Activated T-helper 2 cell treated with anti-CD3 and anti-CD28 coated beads, Interferon-gamma antibody, Interleukin-2, Interleukin-4, amounts not matched to agents 10 μg/mL and 5 μg/mL and 100 μg/mL, durations not matched to agents 14 hours and 24 hours and 36 hours (primary cell): ENCODE data around the gene TAF1D. TPM values are rescaled to one million over a fixed set of nuclear protein-coding genes. Genes with fewer than 3 reads are reported as not detected.

Source experiments
- DNase-seq: peaks from one replicate; pipeline ENCODE4 v3.0.0; 2021; ENCODE audit warnings: low spot score
- H3K27ac Mint-ChIP-seq: one replicate; pipeline ENCODE4 v1.8.0; 2021; ENCODE audit warnings: mixed read lengths
- H3K27me3 Mint-ChIP-seq: one replicate; pipeline ENCODE4 v1.8.0; 2021; ENCODE audit warnings: low read depth, mixed read lengths
- H3K36me3 Mint-ChIP-seq: one replicate; pipeline ENCODE4 v1.8.0; 2021; ENCODE audit warnings: low read depth, mixed read lengths
- H3K4me1 Mint-ChIP-seq: one replicate; pipeline ENCODE4 v1.8.0; 2021; ENCODE audit warnings: low read depth, mixed read lengths
- H3K4me3 Mint-ChIP-seq: one replicate; pipeline ENCODE4 v1.8.0; 2021; ENCODE audit warnings: low read depth, mild to moderate bottlenecking, moderate library complexity, mixed read lengths
- H3K9me3 Mint-ChIP-seq: one replicate; pipeline ENCODE4 v1.8.0; 2021; ENCODE audit warnings: mixed read lengths
- intact Hi-C: fragments of 100-400 bp; cut with micrococcal nuclease; formaldehyde crosslinking; loops from one replicate; pipeline ENCODE4 v1.15.1; 2023
- total RNA-seq: library from RNA; stranded (reverse); gene quantifications from 2 replicates; pipeline ENCODE4 v1.2.3, GENCODE V29; 2022

Gene TAF1D
- total RNA-seq, 1 donor from 2014 or later, result 344 TPM

DNA sequence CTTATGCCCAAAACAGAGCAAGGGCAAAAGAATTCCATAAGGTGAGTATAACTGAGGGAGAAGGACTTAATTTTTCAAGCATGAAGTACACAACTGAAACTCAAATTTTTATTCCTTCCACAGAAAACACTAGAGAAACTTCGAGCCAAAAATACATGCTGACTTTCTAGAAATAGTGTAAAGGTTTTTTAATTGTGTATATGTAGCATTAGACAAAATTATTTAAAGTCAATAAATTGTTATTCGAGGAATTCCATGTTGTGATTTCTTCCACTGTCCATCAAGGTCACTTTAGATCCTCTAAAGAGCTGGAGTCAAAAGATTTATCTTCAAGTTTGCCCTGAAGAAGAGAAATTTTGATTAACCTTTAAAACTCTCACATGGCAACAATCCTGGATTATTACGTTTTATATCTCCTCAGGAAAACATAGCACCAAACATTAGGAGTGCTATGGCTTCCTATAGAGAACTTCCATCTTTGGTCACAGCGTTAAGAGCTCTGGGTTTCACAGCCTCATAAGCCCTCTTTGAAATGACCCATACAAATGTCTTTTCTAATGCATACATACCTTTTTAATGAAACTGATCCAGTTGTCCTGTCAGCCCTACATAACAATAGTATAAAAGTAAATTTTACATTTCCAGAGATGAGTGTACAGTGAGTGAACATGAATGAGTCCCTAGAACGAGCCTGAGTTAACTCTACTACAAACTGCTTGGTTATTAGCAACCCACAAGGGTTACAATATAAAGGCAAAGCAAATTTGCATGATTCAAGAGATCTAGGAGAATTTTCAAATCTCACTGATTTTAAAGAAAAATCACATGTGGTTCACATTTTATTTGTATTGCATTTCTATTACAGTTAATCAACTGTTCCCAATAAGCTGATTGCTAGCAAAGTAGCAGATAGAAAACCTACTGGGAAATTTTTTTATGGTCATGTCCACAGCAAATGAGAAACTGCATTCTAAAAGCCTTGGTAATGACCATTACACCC is 10.9 kb downstream of the TAF1D start:
- intact Hi-C loops, result no loop called here
- H3K27me3 Mint-ChIP-seq, result no peaks in the 10 kb centered on the region
- H3K36me3 Mint-ChIP-seq, result peaks cover 88% of the 10 kb centered on the region
- no peak overlapping the region for H3K4me3 Mint-ChIP-seq
- DNase-seq, result no peak
- peak overlapping the region; percentile 68 for H3K27ac Mint-ChIP-seq
- H3K9me3 Mint-ChIP-seq, result no peaks in the 10 kb centered on the region
- peaks cover 27% of the 10 kb centered on the region for H3K4me1 Mint-ChIP-seq

DNA sequence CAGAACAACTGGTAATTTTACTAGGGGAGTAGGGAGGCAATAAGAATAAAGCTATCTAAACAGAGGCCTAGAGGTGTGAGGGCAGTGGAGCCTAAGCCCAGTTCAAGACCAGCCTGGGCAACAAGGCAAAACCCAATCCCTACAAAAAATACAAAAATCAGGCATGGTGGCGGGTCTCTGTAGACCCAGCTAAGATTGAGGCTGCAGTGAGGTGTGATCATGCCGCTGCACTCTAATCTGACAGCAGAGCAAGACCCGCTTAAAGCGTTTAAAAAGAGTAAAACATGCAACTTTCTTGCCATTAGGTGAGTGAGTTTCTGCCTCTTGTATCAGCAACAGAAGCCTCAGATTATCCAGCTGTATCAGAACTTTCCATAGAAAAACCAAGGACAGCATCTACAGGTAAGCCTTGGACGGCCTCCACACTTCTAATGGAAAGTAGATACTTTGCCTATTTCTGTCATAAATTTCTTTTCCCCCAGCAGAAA is 12.1 kb downstream of the TAF1D start:
- intact Hi-C loops, result no loop called here
- Mint-ChIP-seq H3K27ac (peak overlapping the region; percentile 75), H3K9me3 (no peaks in the 10 kb centered on the region)

DNA sequence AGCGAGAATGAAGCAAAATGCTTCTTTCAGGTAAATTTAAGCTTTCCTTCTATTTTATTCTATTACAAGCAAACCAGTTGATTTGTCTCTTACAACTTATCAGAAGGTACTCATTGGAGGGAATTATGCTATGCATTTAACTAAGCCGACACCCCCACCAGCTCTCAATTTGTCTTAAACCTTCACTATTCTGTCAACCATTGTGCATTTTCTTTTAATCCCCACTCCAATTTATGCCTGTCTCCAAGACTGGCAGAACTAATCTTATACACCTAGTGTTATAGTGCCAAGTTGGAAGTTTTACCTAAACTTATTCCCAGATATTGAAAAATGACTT is 12.5 kb downstream of the TAF1D start:
- intact Hi-C loops, result loop anchor here (1.0 kb wide), 1 partner anchor 10 kb away; no protein-coding TSS in a partner anchor
- no peaks in the 10 kb centered on the region for H3K9me3 Mint-ChIP-seq

More for the DNA sequence above, 12.1 kb downstream of the TAF1D start:
- H3K36me3 Mint-ChIP-seq, result peaks cover 83% of the 10 kb centered on the region
- no peak overlapping the region for H3K4me3 Mint-ChIP-seq
- no peak for DNase-seq
- peaks cover 16% of the 10 kb centered on the region for H3K4me1 Mint-ChIP-seq
- no peaks in the 10 kb centered on the region for H3K27me3 Mint-ChIP-seq

DNA sequence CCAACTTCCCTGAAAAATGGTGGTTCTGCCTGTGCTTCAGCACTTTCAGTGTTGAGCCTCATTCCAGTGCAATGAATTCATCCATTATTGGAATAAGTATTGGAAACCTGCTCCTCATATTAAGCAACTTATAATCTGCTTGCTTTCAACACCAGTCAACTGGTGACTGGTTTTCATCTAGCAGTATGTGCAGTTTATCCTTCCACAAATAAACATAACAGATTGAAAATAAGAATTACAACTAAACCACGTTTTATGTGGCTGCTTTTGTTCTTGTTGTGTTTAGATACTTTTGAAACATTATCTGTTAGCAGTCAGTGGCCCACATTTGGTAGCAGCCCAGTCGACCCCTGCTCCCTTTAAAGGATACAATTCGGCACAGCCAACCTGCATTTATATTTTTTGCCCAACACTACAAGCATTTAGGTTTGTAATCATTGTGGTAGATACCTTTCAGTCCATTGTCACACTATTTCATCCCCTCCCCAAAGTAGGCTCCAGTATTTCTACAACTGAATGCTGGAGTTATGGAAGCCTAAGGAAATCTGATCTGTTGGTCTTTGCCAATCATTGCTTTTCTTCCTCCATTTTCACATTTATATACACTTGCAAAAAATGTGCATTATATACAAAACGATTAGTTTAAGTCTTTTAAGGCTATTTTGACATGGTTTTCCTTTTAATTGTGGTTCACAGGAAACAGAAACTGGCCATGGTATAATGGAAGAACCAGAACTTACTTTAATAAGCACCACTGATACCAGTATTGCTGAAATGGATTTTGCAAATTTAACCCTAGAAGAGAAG is 13.1 kb downstream of the TAF1D start:
- H3K4me1 Mint-ChIP-seq, result peaks cover 10% of the 10 kb centered on the region
- H3K9me3 Mint-ChIP-seq, result no peaks in the 10 kb centered on the region
- DNase-seq, result no peak
- no peak overlapping the region for H3K4me3 Mint-ChIP-seq
- intact Hi-C loops, result loop anchor here (1.0 kb wide), 1 partner anchor 10 kb away; no protein-coding TSS in a partner anchor
- H3K36me3 Mint-ChIP-seq, result peaks cover 78% of the 10 kb centered on the region
- no peaks in the 10 kb centered on the region for H3K27me3 Mint-ChIP-seq
- H3K27ac Mint-ChIP-seq, result peak overlapping the region; percentile 75

More for the DNA sequence above, 12.5 kb downstream of the TAF1D start:
- Mint-ChIP-seq H3K27me3 (no peaks in the 10 kb centered on the region), H3K27ac (peak overlapping the region; percentile 75), H3K4me3 (no peak overlapping the region), H3K36me3 (peaks cover 81% of the 10 kb centered on the region), H3K4me1 (peaks cover 14% of the 10 kb centered on the region)
- no peak for DNase-seq

DNA sequence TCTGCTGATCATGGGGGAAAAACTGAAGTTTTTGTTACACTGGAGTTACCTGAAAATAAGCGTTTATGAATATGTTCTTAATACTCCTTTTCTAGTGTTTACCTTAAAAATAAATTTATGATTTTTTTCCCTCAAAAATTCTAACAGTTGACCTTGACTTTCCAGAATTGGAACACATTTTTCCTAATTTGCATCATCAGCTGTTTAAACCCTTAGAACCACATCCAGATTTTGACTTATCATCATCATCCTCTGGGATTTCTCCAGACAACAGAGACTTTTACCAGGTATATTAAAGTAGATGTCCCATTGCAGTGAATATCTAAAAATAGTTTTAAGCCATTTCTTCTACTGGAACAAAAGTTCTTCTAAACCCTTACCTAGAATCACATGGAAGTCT is 17.2 kb downstream of the TAF1D start:
- H3K27me3 Mint-ChIP-seq, result no peaks in the 10 kb centered on the region
- H3K4me1 Mint-ChIP-seq, result peaks cover 8% of the 10 kb centered on the region
- intact Hi-C loops, result no loop called here
- no peak overlapping the region for H3K27ac Mint-ChIP-seq
- DNase-seq, result no peak
- no peaks in the 10 kb centered on the region for H3K9me3 Mint-ChIP-seq
- H3K4me3 Mint-ChIP-seq, result no peak overlapping the region
- peaks cover 69% of the 10 kb centered on the region for H3K36me3 Mint-ChIP-seq

DNA sequence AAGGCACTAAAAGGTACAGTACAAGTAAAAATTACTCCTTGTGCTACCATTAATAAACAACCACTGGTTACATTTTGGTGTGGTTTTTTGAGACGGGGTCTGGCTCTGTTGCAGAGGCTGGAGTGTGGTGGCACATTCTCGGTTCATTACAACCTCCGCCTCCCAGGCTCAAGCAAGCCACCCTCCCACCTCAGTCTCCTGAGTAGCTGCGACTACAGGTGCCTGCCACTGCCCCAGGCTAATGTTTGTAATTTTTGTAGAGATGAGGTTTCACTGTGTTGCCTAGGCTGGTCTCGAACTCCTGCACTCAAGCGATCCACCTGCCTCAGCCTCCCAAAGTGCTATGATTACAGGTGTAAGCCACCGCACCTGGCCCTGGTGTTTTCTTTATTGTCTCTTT is 20.8 kb downstream of the TAF1D start:
- Mint-ChIP-seq H3K27me3 (no peaks in the 10 kb centered on the region), H3K36me3 (peaks cover 76% of the 10 kb centered on the region), H3K4me3 (no peak overlapping the region), H3K9me3 (peaks cover 5% of the 10 kb centered on the region), H3K4me1 (peaks cover 24% of the 10 kb centered on the region), H3K27ac (no peak overlapping the region)
- intact Hi-C loops, result no loop called here
- DNase-seq, result no peak

DNA sequence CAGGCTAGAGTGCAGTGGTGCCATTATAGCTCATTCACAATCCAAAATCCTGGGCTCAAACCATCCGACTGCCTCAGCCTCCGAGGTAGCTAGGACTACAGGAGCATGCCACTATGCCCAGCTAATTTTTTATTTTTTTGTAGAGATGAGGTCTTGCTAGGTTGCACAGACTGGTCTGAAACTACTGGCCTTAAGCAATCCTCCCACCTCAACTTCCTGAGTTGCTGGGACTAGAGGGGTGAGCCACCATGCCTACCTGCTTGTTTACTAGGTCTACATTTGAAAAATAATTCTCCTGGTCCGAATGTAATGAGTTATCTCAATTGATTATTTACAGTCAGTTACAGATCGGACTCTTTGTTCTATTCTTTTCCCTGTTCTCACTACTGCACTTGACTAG is 22.0 kb downstream of the TAF1D start:
- peak overlapping the region; percentile 55 for H3K27ac Mint-ChIP-seq
- H3K36me3 Mint-ChIP-seq, result peaks cover 78% of the 10 kb centered on the region
- H3K4me1 Mint-ChIP-seq, result peaks cover 24% of the 10 kb centered on the region
- no peak for DNase-seq
- intact Hi-C loops, result no loop called here
- H3K27me3 Mint-ChIP-seq, result no peaks in the 10 kb centered on the region
- H3K9me3 Mint-ChIP-seq, result peaks cover 5% of the 10 kb centered on the region
- no peak overlapping the region for H3K4me3 Mint-ChIP-seq

DNA sequence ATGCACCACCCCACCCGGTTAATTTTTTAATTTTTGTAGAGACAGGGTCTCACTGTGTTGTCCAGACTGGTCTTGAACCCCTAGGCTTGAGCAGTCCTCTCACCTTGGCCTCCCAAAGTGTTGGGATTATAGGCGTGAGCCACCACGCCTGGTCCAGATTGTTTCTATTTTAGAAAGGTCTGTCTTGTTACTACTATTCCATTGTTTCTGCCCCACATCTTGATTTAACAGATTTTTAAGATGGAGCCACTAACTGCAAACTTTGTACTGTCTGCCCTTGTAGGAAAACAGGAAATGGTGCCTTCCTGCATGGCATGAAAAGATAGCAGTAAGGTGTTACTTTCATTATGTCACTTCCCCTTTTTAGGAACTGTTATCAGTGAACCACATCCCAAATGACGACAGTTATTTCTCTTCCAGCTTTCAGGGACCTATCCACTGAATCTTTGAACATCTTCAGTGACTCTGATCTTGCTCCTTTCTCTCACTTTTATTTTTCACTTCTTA is 23.2 kb downstream of the TAF1D start:
- Mint-ChIP-seq H3K36me3 (peaks cover 84% of the 10 kb centered on the region), H3K27ac (peak overlapping the region; percentile 67), H3K4me3 (peak overlapping the region; percentile 26), H3K27me3 (no peaks in the 10 kb centered on the region), H3K9me3 (peaks cover 5% of the 10 kb centered on the region), H3K4me1 (peaks cover 24% of the 10 kb centered on the region)
- DNase-seq, result no peak
- intact Hi-C loops, result no loop called here

DNA sequence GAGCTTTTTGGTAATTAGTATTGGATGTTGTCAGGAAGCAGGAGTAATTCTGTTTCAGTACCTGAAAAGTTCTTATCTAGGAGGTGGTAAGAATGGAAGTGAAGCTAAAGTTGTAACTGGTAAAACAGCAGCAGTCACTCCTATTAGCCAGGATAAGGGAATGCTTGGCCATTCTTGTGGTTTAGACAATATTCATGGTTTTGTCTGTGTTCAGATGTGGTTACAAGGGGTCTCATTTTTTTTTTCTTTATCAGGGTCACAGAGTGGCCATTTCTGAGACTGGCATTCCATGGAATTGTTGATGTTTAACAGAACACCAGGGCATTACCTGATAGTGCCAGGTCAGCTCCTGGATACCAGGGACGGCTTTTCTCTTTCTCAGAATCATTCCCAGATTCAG is 23.8 kb downstream of the TAF1D start:
- Mint-ChIP-seq H3K27ac (peak overlapping the region; percentile 71), H3K9me3 (peaks cover 9% of the 10 kb centered on the region), H3K36me3 (peaks cover 85% of the 10 kb centered on the region), H3K4me3 (no peak overlapping the region), H3K27me3 (no peaks in the 10 kb centered on the region), H3K4me1 (peaks cover 26% of the 10 kb centered on the region)
- intact Hi-C loops, result no loop called here
- DNase-seq, result no peak

DNA sequence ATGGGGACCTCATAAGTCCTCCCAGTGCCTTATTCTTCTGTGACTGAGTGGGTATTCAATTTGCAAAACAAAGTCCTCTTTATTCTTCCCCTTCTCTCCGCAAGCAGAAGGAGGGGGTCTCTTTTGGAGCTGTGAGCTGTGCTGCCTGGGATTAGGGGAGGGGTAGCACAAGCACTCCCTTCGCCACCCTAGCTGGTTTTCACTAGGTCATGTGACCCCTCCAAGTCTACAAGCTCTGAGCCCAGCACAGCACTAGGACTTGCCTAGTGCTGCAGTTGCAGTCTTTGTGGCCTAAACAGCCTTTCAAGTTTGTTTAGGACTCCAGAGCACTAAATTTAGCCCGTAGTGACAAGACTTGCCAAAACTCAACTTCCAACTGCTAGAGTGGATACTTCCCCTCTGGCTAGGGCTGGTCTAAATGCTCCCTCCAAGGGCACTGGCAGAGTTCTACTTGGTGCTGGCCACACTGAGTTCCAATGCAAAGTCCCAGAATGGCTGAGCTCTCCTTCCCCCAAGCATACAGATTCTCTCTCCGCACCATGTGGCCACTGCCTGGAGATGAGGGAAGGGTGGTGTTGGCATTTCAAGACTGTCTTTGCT is 25.4 kb downstream of the TAF1D start:
- no peak for DNase-seq
- H3K27me3 Mint-ChIP-seq, result no peaks in the 10 kb centered on the region
- peaks cover 82% of the 10 kb centered on the region for H3K36me3 Mint-ChIP-seq
- H3K9me3 Mint-ChIP-seq, result peaks cover 16% of the 10 kb centered on the region
- H3K4me3 Mint-ChIP-seq, result no peak overlapping the region
- peak overlapping the region; percentile 17 for H3K27ac Mint-ChIP-seq
- H3K4me1 Mint-ChIP-seq, result peaks cover 23% of the 10 kb centered on the region
- intact Hi-C loops, result no loop called here

DNA sequence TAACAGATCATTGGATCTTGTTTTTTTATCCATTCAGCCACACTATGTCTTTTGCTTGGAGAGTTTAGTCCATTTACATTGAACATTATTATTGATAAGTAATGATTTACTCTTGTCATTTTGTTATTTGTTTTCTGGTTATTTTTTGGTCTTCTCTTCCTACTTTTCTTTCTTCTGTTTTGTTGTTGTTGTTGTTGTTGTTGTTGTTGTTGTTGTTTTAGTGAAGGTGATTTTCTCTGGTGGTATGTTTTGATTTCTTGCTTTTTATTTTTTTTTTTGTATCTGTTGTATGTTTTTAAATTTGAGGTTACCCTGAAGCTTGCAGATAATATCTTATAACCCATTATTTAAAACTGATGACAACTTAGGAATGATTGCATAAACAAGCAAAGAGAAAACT is 28.6 kb downstream of the TAF1D start:
- intact Hi-C loops, result no loop called here
- Mint-ChIP-seq H3K4me1 (peaks cover 9% of the 10 kb centered on the region), H3K9me3 (peaks cover 40% of the 10 kb centered on the region), H3K27me3 (no peaks in the 10 kb centered on the region), H3K36me3 (peaks cover 94% of the 10 kb centered on the region), H3K4me3 (no peak overlapping the region), H3K27ac (no peak overlapping the region)
- DNase-seq, result no peak

DNA sequence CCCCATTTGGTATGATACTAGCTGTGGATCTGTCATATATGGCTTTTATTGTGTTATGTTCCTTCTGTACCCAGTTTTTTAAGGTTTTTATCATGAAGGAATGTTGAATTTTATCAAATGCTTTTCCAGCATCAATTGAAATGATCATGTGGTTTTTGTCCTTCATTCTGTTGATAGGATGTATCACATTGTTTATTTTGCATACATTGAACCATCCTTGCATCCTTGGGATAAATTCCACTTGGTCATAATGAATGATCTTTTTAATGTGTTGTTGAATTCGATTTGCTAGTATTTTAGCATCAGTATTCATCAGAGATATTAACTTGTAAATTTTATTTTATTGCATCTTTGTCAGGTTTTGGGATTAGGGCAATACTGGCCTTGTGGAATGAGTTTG is 31.1 kb downstream of the TAF1D start:
- H3K4me3 Mint-ChIP-seq, result no peak overlapping the region
- peaks cover 3% of the 10 kb centered on the region for H3K4me1 Mint-ChIP-seq
- intact Hi-C loops, result no loop called here
- H3K9me3 Mint-ChIP-seq, result peaks cover 40% of the 10 kb centered on the region
- peaks cover 91% of the 10 kb centered on the region for H3K36me3 Mint-ChIP-seq
- H3K27ac Mint-ChIP-seq, result no peak overlapping the region
- no peak for DNase-seq
- H3K27me3 Mint-ChIP-seq, result no peaks in the 10 kb centered on the region
